ENCODE data around the gene SRPRB. TPM values are rescaled to one million over a fixed set of nuclear protein-coding genes. Genes with fewer than 3 reads are reported as not detected.

Gene SRPRB
- total RNA-seq, 2 donors from 2014 or later = 16.4 to 24.8 TPM

DNA sequence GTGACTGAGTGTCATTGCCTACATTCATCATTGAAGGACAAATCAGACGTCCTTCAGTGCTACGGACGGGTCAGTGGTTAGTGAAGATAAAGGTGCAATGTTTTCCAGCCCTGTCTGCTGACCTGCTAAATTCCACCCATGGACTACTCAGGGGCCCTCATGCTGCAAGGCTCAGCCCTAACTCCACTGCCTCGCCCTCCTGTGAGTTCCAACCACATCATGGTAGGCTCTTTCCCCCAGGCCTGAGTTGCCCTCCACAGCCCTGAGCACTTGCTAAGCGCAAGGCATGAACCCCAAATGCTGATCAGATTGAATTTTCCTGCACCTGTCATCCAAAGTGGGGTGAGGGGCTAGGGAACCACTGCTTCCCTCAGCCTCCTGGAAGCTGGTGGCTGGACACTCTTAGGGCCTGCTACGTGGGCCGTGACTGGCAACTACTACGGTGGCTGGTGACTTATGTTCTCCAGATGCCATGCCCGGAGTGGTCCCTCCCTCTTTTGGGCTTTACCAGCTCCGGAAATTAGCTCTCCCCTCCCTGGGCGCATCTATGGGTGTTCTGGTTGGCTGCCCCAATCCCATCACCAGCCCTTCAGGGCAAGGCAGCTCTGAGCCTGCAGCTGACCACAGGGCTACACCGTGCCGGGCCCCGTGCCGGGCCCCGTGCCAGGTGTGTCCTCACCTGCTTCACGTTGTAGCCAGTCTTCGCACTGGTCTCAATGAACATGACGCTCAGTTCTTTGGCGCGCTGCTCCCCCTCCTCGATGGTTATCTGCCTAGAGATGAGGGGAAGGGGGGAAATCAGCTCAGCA lies 32.1 kb downstream of the SRPRB start:
- no peaks in the 10 kb centered on the region for H3K4me1 ChIP-seq
- no peaks in the 10 kb centered on the region for H3K27me3 ChIP-seq
- no peak for DNase-seq (ENCODE audit: low spot score)
- no peak overlapping the region for H3K4me3 ChIP-seq
- H3K36me3 ChIP-seq = peaks cover 10% of the 10 kb centered on the region
- TF ChIP-seq, protein P1, sequence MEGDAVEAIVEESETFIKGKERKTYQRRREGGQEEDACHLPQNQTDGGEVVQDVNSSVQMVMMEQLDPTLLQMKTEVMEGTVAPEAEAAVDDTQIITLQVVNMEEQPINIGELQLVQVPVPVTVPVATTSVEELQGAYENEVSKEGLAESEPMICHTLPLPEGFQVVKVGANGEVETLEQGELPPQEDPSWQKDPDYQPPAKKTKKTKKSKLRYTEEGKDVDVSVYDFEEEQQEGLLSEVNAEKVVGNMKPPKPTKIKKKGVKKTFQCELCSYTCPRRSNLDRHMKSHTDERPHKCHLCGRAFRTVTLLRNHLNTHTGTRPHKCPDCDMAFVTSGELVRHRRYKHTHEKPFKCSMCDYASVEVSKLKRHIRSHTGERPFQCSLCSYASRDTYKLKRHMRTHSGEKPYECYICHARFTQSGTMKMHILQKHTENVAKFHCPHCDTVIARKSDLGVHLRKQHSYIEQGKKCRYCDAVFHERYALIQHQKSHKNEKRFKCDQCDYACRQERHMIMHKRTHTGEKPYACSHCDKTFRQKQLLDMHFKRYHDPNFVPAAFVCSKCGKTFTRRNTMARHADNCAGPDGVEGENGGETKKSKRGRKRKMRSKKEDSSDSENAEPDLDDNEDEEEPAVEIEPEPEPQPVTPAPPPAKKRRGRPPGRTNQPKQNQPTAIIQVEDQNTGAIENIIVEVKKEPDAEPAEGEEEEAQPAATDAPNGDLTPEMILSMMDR (IDR thresholded peaks at IDR 0.05) = no peak
- H3K27ac ChIP-seq = no peak overlapping the region
- no peaks in the 10 kb centered on the region for H3K9me3 ChIP-seq

DNA sequence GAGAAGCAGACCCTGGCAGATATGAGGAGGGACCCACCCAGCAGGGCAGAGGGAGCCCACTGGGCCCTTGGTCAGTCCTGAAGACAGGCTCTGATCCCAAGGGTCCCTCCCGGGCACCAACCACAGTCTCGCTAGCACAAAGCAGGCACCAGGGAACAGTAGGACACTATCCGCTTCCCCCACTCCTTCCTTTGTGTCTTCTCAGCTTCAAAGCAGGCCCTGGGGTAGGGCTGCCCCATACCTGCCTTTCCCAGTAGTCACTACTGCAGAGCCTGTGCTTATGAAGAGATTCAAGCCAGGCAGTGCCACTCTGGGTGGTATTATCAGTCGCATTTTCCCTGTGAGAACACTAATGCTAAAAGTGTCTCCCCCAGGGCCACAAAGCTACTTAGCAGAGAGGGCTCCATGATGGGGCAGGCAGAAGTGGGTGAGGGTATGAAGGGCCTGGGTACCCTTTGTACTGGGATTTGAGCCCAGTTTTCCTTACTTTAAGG lies 32.7 kb downstream of the SRPRB start:
- DNase-seq (ENCODE audit: low spot score) = no peak
- H3K4me1 ChIP-seq = no peaks in the 10 kb centered on the region
- H3K4me3 ChIP-seq = no peak overlapping the region
- no peak overlapping the region for H3K27ac ChIP-seq
- TF ChIP-seq, protein P1 (IDR thresholded peaks at IDR 0.05) = no peak
- H3K9me3 ChIP-seq = no peaks in the 10 kb centered on the region
- H3K36me3 ChIP-seq = peaks cover 10% of the 10 kb centered on the region
- H3K27me3 ChIP-seq = no peaks in the 10 kb centered on the region

DNA sequence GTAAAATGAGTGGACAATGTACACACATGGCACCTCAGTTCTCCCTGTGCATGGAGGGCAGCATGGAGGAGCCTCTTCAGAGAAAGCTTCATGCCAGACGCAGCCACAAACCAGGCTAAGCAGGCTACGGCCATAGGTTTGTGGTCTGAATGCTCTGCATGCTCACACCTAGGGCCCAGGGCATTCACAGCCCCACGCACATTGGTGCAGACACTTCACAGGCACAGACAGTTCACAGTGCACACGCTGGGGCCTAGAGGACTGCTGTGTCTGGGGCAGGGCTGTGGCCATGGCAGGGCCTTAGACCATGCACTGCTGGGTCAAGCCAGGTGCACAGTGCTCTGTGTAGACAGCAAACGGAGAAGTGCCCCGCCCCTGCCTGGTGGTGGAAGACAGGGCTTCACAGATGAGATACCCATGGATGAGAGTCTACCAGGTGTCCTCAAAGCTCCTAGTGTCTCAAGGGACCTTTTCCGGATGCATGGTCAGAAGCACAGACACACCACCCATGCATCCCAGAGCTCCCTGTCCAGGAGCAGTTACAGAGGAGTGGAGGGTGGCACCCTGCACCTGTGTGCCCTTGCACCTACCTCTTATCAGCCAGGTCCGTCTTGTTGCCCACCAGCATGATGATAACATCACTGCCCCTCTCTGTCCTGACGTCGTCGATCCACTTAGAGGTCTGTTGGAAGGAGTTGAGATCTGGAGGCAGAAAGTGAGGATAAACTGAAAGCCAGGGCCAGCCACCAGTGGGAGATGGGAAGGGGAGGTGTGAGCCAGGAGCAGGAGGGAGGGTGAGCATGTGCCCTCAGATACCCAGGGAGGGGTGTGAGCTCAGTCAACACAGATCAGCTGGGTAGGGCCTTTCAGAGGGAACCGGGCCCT lies 33.5 kb downstream of the SRPRB start:
- H3K4me3 ChIP-seq = no peak overlapping the region
- DNase-seq (ENCODE audit: low spot score) = no peak
- no peak overlapping the region for H3K27ac ChIP-seq
- peaks cover 9% of the 10 kb centered on the region for H3K36me3 ChIP-seq
- no peaks in the 10 kb centered on the region for H3K9me3 ChIP-seq
- TF ChIP-seq, protein P1 (IDR thresholded peaks at IDR 0.05) = no peak
- peaks cover 0 to 5% of the 10 kb centered on the region in 2 donors for H3K4me1 ChIP-seq
- H3K27me3 ChIP-seq = no peaks in the 10 kb centered on the region

DNA sequence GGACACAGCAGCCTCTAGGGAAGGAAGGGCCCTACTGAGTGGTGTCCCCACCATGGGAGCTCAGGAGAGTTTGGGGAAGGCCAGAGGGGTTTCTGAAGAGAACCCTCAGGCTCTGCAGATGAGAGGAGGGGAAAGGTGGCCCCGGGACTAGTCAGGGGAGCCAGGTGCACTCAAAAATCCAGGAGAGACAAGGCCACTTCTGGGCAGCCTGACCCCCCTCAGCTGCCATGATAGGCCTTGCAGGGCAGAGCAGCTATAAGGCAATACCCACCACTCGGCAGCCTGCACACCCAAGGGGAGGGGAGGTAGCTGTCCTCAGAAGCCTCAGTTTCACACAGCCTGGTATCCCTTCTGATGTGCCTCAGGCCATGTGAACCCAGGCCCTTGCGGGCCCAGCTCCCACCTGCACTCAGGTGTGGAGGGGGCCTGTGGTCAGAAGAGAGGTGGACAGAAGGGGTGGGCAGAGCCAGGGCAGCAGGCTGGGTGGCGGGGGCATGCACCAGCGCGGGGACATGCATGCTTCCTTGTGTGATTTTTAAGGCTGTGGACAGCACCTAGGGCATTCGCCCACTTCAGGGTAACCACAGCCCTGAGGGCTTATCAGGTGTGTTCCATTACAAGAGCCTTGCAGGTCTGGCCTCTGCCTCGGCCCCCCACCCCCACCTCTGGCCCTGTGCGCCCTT lies 34.6 kb downstream of the SRPRB start:
- Histone ChIP-seq H3K27me3 (no peaks in the 10 kb centered on the region), H3K27ac (no peak overlapping the region), H3K4me3 (no peak overlapping the region), H3K9me3 (no peaks in the 10 kb centered on the region), H3K4me1 (peaks cover 0 to 8% of the 10 kb centered on the region in 2 donors), H3K36me3 (no peaks in the 10 kb centered on the region)
- no peak for DNase-seq (ENCODE audit: low spot score)
- TF ChIP-seq, protein P1 (IDR thresholded peaks at IDR 0.05) = no peak

DNA sequence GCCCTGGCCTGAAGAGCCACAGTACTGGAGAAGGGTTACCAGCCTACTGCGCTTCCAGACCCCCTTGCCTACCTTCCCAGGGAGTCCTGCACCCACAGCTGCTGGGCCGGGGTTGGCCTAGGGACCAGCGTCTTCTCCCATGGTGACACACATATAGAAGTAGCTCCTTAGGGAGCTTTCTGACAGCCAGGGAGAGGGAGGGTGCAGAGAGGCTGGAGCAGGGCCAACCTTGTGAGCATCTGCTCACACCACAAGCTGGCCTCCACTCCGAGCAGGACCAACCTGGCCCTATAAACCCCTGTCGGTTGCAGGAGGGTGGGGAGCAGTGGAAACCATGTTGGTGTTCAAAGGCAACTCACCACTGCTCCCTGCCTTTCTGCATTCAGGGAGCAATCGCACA lies 35.2 kb downstream of the SRPRB start:
- TF ChIP-seq, protein P1 (IDR thresholded peaks at IDR 0.05) = no peak
- H3K36me3 ChIP-seq = no peaks in the 10 kb centered on the region
- H3K27ac ChIP-seq = no peak overlapping the region
- H3K4me3 ChIP-seq = no peak overlapping the region
- no peaks in the 10 kb centered on the region for H3K9me3 ChIP-seq
- H3K27me3 ChIP-seq = no peaks in the 10 kb centered on the region
- DNase-seq (ENCODE audit: low spot score) = no peak
- H3K4me1 ChIP-seq = peaks cover 0 to 8% of the 10 kb centered on the region in 2 donors

Data from right atrium auricular region (tissue), 2 donors.